C4-2B (cell line): Measurements from ENCODE around the gene MZT2A.
"Not testable (repeated sequence)": the region's sequence is repeated elsewhere in the genome, so short reads cannot be mapped to it uniquely, and the experiment has no call there.

Source experiments
- ZFX ChIP-seq: fragments of 450-650 bp; IDR thresholded peaks from 2 replicates; pipeline ENCODE4 v1.6.1; 2017
- TF ChIP-seq, protein P1 (sequence below): fragments of 450-650 bp; conservative IDR thresholded peaks from 2 replicates; pipeline ENCODE4 v1.5.1; 2017; ENCODE audit warnings: mild to moderate bottlenecking

GRCh38 chr2:131538856-131539255, 46.7 kb upstream of the MZT2A start:
- TF ChIP-seq, protein P1, sequence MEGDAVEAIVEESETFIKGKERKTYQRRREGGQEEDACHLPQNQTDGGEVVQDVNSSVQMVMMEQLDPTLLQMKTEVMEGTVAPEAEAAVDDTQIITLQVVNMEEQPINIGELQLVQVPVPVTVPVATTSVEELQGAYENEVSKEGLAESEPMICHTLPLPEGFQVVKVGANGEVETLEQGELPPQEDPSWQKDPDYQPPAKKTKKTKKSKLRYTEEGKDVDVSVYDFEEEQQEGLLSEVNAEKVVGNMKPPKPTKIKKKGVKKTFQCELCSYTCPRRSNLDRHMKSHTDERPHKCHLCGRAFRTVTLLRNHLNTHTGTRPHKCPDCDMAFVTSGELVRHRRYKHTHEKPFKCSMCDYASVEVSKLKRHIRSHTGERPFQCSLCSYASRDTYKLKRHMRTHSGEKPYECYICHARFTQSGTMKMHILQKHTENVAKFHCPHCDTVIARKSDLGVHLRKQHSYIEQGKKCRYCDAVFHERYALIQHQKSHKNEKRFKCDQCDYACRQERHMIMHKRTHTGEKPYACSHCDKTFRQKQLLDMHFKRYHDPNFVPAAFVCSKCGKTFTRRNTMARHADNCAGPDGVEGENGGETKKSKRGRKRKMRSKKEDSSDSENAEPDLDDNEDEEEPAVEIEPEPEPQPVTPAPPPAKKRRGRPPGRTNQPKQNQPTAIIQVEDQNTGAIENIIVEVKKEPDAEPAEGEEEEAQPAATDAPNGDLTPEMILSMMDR, result not testable (repeated sequence)
- TF ChIP-seq ZFX, result not testable (repeated sequence)
